HL-60 (cell line): ENCODE data around the gene TRERF1.

Experiments
- GABPA ChIP-seq: IDR thresholded peaks from 2 replicates; pipeline ENCODE4 v1.6.1; 2012; ENCODE audit warnings: low read depth
- POLR2AphosphoS5 ChIP-seq: IDR thresholded peaks from 2 replicates; pipeline ENCODE4 v1.6.1; 2012; ENCODE audit warnings: low read depth
- REST ChIP-seq: IDR thresholded peaks from 2 replicates; pipeline ENCODE4 v1.6.1; 2012; ENCODE audit warnings: low read depth; ENCODE audit not compliant: insufficient replicate concordance
- TF ChIP-seq, protein P1 (sequence below): IDR thresholded peaks from one replicate; pipeline ENCODE4 v1.5.1; 2011; ENCODE audit warnings: low read length, control low read depth, inconsistent platforms; ENCODE audit not compliant: insufficient read depth

- TF ChIP-seq POLR2AphosphoS5 (no peak), GABPA (no peak), REST (no peak)
- TF ChIP-seq, protein P1, sequence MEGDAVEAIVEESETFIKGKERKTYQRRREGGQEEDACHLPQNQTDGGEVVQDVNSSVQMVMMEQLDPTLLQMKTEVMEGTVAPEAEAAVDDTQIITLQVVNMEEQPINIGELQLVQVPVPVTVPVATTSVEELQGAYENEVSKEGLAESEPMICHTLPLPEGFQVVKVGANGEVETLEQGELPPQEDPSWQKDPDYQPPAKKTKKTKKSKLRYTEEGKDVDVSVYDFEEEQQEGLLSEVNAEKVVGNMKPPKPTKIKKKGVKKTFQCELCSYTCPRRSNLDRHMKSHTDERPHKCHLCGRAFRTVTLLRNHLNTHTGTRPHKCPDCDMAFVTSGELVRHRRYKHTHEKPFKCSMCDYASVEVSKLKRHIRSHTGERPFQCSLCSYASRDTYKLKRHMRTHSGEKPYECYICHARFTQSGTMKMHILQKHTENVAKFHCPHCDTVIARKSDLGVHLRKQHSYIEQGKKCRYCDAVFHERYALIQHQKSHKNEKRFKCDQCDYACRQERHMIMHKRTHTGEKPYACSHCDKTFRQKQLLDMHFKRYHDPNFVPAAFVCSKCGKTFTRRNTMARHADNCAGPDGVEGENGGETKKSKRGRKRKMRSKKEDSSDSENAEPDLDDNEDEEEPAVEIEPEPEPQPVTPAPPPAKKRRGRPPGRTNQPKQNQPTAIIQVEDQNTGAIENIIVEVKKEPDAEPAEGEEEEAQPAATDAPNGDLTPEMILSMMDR: no peak
These were observed 64.4 kb downstream of the TRERF1 start for GRCh38 chr6:42387336-42387735.
